ENCODE results near the gene UGCG. TPM values are rescaled to one million over a fixed set of nuclear protein-coding genes. Genes with fewer than 3 reads are reported as not detected.
"Not testable (repeated sequence)": the region's sequence is repeated elsewhere in the genome, so short reads cannot be mapped to it uniquely, and the experiment has no call there.

Gene UGCG
- total RNA-seq, 1 donor from 2014 or later, result 17.0 TPM

DNA sequence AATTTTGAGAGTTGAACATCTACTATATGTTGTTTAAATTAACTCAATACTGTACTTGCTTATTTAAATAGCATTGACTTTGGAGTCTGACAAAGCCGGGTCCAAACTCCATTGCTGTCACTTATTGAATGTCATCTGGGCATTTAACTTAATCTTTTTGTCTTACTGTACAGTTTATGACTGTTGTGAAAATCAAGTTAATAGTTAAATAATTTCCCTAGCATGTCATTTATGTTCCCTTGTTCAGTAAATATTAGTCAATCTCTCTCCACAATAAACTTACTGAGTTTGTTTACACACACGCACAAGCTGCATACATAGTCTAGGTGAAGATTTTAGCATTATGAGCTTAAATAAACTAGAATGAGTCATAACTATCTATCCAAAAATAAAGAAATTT is 6.3 kb upstream of the UGCG start:
- intact Hi-C loops (cut with micrococcal nuclease), result loop anchor here (10.0 kb wide), 2 partner anchors 184 to 864 kb away; partner anchors contain the start of gene SNX30

DNA sequence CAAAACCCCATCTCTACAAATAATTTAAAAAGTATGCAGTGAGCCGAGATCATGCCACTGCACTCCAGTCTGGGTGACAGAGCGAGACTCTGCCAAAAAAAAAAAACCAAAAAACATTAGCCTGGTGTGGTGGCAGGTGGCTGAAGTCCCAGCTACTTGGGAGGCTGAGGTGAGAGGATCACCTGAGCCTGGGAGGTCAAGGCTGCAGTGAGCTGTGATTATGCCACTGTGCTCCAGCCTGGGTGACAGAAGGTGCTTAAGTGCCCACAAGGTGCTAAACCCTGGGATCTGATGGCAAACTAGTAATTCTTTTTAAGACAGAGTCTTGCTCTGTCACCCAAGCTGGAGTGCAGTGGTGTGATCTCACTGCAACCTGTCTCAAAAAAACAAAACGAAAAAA is 5.7 kb upstream of the UGCG start:
- intact Hi-C loops (cut with micrococcal nuclease), result loop anchor here (10.0 kb wide), 2 partner anchors 184 to 864 kb away; partner anchors contain the start of gene SNX30

DNA sequence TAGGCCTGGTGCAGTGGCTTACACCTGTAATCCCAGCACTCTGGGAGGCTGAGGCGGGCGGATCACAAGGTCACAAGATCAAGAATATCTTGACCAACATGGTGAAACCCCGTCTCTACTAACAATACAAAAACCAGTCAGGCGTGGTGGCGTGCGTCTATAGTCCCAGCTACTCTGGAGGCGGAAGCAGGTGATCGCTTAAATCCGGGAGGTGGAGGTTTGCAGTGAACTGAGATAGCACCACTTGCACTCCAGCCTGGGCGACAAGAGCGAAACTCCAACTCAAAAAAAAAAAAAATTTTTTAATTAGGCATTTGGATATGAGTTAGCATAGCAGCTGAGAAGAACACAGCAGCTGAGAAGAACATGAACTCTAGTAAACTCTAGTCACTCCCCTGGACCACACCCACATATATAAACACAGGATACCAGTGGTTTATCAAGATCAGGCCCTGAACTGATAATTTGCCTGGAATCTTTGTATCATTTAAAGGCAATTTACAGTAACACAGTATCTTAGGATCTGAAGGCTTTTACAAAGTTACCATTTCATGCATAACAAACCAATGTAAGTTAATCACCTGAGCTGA is 4.6 kb upstream of the UGCG start:
- intact Hi-C loops (cut with micrococcal nuclease), result loop anchor here (10.0 kb wide), 2 partner anchors 183 to 863 kb away; partner anchors contain the start of gene SNX30

DNA sequence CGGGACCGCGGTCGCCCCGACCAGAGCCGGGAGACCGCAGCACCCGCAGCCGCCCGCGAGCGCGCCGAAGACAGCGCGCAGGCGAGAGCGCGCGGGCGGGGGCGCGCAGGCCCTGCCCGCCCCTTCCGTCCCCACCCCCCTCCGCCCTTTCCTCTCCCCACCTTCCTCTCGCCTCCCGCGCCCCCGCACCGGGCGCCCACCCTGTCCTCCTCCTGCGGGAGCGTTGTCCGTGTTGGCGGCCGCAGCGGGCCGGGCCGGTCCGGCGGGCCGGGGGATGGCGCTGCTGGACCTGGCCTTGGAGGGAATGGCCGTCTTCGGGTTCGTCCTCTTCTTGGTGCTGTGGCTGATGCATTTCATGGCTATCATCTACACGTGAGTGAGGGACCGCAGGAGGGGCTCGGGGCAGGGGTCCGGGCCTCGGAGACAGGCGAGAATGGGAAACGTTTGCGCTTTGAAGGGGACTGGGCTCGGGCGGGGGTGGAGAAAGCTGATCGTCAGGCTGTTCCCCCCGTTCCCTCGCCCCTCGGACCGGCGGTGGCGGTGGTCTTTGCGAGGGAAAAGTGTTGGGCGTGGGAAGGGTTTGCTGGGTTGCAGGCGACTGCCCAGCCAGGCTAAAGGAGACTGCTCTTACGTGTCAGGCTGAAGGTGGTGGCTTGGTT is 457 bp downstream of the UGCG start:
- intact Hi-C loops (cut with micrococcal nuclease), result loop anchor here (1.0 to 10.0 kb wide), 12 partner anchors 29 to 1325 kb away; partner anchors contain the start of genes DNAJC25, FKBP15, INIP and SLC31A1

DNA sequence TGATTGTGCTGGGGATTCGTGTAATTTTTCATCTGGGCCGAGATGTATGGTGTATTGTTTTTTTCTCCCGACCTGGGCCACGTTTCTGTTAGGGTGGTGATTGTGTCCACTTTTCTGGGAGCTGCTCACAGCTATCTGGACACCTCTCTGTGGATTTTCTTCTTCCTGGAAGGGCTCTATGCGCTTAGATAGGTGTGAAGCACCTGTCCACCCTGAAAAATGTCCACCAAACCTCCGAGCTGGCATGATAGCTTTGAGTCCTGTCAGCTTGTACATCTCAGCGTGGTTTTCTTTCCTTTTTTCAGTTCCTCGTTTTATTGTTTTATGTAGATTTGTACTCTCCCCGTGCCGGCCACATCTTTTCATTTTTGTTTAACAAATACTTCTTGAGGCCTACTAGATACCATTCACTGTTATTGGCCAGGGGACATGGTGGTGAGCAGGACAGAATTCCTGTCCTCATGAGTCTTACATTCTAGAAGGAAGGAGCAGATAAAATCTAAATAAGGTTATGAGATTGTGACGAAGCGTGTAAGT is 1.1 kb downstream of the UGCG start:
- intact Hi-C loops (cut with micrococcal nuclease), result loop anchor here (1.0 to 10.0 kb wide), 13 partner anchors 19 to 1325 kb away; partner anchors contain the start of genes DNAJC25, FKBP15, INIP and SLC31A1

DNA sequence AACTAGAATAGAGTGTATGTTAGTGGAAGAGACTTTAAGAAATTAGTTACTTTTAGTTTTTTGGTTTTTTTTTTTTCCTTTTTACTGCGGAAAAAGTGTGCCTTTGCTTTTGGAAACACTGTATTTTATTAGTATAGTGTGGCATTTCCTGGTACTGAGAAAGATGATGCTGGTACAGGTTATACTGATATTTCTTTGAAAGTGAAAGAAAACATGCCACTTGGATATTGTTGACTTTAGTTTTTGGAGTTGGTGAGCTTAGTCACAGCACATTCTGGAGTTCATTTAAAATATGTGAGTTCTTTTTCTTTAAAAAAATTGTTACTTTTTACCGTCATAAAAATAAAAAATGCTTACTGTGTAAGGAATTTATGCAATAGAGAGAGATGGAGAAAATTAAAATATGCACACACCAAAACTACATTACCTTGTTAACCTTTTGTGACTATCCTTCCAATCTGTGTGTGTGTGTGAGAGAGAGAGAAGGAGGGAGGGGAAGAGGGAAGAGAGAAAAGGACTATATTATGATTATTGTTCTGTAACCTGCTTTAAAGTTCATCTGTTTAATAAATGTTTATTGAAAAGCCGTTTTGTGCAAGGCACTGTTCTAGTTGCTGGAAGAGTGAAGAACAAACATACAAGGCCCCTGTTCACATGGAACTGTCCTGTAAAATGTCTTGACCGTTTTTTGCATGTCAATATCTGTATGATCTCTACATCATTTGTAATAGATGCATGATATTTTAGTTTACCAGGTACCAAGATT is 1.9 kb downstream of the UGCG start:
- intact Hi-C loops (cut with micrococcal nuclease), result loop anchor here (1.0 to 10.0 kb wide), 9 partner anchors 18 to 1324 kb away; partner anchors contain the start of genes FKBP15, INIP, SLC31A1 and SNX30

DNA sequence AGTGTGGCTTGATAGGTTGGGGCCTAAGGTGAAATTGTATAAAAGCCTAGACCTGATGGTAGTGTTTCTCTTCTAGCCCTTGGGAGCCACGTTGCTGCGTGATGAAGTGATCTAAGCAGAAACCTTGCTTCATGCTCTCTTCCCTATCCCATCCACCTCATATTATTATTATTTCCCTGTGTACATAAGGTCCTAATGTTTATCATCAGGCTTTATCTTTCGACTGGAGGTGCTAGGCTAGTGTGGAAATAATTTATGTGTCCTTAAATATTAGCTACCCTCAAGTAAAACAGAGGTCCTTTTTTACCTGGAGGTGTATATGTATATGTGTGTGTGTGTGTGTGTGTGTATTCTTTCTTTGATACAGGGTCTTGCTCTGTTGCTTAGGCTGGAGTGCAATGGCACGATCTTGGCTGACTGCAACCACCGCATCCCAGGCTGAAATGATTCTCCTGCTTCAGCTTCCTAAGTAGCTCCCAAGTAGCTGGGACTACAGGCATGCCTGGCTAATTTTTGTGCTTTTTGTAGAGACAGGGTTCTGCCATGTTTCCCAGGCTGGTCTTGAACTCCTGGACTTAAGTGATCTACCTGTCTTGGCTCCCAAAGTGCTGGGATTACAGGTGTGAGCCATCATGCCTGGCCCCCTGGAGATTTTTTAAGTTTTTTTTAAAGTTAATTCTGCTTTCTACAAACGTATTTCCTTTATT is 3.7 kb downstream of the UGCG start:
- intact Hi-C loops (cut with micrococcal nuclease), result no loop called here

DNA sequence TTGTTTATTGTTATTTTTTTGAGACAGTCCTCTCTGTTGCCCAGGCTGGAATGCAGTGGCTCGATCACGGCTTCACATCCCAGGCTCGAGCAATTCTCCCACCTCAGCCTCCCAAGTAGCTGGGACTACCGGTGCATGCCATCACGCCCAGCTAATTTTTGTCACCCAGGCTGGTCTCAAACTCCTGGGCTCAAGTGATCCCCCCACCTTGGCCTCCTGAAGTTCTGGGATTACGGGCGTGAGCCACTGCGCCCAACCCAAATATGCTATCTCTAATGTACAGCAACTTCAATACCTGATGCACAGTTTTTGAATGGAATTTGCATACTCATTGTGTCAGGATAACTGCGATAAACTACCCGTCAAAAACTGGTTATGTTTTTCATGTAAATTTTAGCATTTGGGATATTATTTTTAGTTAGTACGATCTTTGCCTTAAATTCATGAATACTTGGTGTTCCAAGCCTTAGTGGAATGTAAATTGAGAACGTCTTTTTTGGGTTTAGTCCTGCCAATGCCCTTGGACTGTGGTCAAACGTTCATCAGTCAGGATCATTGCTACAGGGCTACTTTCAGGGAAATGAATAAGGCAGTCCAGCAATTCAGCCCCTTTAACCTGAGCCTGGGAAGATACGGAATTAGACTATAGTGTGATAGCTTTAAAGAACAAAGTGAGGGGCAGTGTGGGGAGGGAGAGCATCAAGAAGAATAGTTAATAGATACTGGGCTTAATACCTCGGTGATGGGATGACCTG is 4.4 kb downstream of the UGCG start:
- intact Hi-C loops (cut with micrococcal nuclease), result no loop called here

DNA sequence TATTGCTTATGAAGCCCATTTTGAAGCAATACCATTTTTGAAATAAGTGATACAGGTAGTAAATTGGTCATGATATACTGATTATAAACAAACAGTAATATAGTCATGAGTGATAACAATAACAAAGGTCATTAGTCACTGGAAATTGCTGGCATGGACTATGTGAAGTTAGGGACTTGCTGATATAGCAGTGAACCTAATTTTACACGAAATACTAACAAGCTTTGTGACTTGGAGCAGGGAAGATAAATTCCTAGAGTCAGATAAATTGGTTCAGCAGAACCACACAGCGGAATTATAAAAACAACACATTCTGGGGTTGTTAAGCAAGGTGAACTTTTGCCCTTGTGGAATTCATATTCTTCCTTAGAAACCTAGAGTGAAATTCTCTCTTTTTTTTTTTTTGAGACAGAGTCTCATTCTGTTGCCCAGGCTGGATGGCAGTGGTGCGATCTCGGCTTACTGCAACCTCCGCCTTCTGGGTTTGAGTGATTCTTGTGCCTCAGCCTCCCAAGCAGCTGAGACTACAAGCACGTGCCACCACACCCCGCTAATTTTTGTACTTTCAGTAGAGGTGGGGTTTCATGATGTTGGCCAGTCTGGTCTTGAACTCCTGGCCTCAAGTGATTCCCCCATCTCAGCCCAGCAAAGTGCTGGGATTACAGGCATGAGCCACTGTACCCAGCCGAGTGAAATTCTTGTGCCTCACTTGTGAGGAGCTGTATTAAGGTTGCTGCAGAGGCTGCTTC is 6.0 kb downstream of the UGCG start:
- intact Hi-C loops (cut with micrococcal nuclease), result no loop called here

DNA sequence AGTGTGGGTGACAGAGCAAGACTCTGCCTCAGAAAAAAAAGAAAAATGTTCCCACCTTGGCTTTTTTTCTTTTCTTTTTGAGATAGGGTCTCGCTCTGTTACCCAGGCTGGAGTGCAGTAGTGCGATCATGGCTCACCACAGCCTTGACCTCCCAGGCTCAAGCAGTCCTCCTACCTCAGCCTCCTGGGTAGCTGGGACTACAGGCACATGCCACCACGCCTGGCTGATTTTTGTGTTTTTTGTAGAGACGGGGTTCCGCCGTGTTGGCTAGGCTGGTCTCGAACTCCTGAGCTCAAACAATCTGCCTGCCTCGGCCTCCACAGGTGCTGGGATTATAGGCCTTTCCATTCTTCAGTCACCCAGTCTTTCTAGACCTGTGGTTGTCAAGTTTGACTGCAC is 6.9 kb downstream of the UGCG start:
- intact Hi-C loops (cut with micrococcal nuclease), result not testable (repeated sequence)

DNA sequence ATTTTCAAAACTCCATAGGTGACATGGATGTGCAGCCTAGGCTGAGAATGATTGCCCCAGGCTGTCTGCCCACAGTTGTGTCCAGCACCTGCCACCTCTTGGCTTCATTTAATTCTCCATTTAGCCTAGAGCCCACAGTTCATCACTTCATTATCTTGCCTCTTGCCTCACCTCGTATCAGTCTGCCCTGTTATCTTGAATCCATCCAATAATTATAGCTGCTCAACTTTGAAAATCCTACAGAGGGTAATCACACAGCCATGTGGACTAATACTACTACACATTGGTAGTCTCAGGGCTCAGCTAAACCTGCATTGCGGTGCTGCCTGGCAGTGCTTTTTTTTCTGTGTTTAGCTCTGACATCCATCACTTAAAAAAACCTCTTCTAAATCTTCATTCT is 7.4 kb downstream of the UGCG start:
- intact Hi-C loops (cut with micrococcal nuclease), result no loop called here

DNA sequence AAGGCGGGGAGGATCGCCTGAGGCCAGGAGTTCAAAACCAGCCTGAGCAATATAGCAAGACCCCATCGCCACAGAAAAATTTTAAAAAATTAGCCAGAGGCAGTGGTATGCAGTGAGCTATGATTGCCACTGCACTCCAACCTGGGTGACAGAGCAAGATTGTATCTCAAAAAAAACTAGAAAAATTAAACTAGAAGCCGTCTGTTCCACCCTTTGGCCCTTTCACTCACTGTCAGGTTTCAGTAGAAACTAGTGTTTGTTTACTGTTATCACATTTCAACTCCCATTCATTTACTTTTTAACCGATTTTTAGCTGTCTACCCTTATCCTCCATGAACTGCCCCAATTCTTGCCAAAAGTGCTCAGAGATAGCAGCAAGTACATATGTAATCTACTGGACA is 8.3 kb downstream of the UGCG start:
- intact Hi-C loops (cut with micrococcal nuclease), result no loop called here

DNA sequence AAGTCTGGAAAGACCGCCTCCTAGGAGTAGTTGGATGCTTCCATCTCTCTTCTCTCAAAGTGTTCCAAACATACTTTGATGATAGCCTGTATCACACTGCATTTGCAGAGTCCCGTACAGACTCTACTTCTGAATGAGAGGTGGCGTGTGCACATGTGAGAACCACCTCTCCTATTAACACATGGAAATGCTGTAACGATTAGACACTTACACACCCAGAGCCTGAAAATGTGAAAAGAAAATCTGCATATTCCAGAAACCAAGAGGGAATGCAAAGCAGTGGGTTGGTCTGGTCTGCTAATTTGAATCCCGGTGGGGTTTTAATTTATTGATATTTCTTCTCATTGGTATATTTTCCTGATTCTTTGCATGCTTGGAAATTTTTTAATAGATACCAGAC is 10.5 kb downstream of the UGCG start:
- intact Hi-C loops (cut with micrococcal nuclease), result no loop called here

DNA sequence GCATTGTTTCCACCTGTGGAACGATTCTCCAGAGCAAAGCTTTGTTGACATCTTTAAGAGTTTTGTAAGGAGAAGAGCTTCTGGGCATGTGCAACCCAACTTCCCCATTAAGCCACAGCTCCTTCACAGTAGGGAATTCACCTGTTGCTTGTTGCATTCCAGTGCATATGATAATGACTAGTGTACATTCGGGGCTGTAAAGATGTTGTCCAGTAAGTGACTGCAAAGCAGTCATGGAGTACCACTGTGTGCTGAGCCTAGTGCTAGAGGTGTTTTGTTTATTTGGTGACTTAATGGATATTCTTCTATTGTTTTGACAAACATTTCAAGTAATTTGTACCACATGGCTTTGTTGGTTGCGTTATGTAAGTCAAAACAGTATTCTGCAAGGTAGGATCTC is 12.8 kb downstream of the UGCG start:
- intact Hi-C loops (cut with micrococcal nuclease), result no loop called here

DNA sequence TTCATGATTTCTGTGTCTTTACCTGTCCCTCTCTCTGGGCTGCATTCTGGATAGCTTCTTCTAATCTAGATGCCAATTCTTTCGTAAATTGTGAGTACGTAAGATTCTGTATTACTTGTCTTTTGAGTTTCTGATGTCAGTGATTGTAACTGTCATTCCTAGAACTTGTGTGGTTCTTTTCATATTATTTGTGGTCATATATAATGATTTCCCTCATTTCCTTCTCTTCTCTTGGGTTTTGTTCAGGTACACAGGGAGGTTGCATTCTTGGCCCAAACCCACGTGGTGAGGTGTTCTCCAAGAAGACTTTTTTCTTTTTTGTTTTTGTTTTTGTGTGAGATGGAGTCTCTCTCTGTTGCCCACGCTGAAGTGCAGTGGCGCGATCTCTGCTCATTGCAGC is 13.8 kb downstream of the UGCG start:
- intact Hi-C loops (cut with micrococcal nuclease), result no loop called here

DNA sequence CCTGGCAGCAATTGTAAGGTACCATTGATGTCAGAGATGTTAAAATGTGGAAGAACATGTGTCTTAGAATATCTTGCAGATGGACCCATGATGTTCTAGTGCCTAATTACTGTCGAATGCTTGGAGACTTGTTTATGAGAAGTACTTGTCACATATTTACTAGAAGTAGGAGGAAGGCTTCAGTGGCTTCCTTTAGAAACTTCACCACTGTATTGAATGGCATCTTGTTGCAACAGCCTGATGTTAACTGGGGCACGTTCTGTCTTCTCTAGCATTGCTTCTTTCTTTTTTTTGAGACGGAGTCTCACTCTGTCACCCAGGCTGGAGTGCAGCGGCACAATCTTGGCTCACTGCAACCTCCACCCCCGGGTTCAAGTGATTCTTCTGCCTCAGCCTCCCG is 16.5 kb downstream of the UGCG start:
- intact Hi-C loops (cut with micrococcal nuclease), result no loop called here

DNA sequence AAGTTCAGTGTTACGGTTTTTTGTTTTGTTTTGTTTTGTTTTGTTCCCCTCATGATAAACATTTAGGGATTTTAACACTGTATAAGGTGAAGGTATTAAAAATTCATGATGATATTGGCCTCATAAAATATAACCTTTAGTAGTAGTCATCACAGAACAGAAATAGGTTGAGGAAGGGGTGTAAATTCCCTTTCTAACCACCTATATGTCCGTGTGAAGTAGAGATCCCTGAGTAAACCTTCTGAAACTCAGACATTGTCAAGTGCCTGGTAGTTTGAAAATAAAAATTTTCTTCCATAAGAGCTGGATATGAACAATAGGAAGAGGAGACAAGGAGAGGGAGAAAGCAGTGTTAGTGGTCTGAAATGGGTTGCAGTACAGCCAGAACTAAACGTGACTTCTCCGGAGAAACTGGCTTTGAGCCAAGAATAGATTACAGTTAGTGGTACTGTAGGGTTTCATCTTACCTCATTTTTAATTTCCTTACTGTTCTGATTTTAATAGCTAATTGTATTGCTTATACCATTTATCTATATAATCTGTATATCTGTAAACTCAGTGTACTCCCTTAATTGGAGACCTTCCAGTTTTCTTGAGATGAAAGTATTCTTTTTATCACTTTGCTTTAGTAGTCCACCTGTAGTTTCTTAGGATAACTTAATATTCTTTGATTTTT is 18.3 kb downstream of the UGCG start:
- intact Hi-C loops (cut with micrococcal nuclease), result no loop called here

DNA sequence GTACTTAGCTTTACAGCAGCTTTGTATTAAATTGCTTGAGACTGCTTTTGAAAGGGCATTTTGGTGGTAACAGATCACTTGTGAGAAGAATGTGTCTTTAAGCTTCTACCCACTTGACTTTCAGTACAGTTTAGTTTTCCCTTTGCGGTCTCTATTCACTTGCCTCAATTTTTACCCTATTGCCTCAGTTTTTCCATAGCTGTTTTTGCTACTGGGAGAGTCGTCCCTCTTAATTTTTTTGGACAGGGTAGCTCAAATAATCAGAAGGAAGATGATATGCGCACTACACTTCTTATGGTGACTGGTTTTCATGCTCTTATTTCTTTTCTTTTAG is 18.8 kb downstream of the UGCG start:
- intact Hi-C loops (cut with micrococcal nuclease), result no loop called here

DNA sequence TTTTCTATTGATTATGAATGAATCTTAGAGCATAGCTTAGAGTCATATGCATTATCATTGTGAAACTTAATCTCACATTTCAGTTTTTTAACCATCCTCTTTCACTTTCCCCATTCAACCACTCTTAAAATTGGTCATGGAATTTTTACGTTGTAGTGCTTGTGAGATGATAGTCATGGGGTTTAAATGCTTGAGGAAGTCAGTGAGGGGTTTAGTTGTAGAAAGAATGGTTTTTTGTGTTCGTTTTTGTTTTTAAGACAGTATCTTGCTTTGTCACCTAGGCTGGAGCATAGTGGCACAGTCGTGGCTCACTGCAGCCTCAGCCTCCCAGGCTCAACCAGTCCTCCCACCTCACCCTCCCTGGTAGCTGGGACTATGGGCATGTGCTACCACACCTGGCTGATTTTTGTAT is 19.6 kb downstream of the UGCG start:
- intact Hi-C loops (cut with micrococcal nuclease), result loop anchor here (1.0 kb wide), 1 partner anchor 18 kb away; no protein-coding TSS in a partner anchor
